ENCODE data around the gene INTS15.
A peak's percentile ranks its signal among the peaks of the same experiment; 100 is the strongest.

INTS15 gene

DNA sequence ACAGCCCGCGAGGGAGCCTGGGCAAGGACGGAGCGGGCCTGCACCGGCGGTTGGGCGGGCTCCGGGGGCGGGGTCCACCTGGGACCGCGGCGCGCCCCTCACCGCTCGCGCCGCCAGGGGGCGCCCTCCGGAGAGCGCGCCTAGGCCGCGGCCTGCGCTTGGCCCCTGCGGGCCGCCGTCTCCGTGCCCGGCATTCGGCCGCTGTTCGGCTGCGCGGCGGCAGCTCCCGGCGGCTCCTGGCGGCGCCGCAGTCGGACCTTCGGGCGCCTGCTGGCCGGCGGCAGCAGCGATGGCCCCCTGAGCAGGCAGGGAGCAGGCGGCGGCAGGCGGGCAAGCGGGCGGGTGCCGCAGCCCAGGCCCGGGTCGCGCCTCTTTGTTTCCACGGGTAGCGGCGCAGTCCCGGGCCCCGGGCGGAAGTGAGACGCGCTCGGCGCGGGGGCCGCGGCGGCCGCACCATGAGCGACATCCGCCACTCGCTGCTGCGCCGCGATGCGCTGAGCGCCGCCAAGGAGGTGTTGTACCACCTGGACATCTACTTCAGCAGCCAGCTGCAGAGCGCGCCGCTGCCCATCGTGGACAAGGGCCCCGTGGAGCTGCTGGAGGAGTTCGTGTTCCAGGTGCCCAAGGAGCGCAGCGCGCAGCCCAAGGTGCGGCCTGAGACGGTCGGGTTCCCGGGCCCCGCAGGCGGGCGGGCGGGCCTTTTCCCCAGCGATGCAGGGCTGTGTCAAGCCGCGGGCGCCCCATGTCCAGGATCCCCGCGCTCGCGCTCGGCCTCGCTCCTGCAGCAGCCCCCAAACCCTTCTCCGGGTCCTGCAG lies at the start of gene INTS15:
INTS15 (plus strand) TSS at position 193 of the 816 bp plus-strand sequence; CDS start at position 456, 263 bp downstream.
- Histone ChIP-seq H3K4me1 (peaks cover 0 to 20% (median 7%) of the 10 kb centered on the region in 4 donors), H3K27me3 (no peaks in the 10 kb centered on the region), H3K9me3 (no peaks in the 10 kb centered on the region), H3K27ac (peak within 1 kb of the TSS; percentile 75 to 86), H3K4me3 (peak within 1 kb of the TSS; percentile 75 to 91), H3K36me3 (peaks cover 23 to 63% (median 31%) of the 10 kb centered on the region in 3 donors)
- peak; percentile 51 to 83 for DNase-seq
- TF ChIP-seq, protein P1, sequence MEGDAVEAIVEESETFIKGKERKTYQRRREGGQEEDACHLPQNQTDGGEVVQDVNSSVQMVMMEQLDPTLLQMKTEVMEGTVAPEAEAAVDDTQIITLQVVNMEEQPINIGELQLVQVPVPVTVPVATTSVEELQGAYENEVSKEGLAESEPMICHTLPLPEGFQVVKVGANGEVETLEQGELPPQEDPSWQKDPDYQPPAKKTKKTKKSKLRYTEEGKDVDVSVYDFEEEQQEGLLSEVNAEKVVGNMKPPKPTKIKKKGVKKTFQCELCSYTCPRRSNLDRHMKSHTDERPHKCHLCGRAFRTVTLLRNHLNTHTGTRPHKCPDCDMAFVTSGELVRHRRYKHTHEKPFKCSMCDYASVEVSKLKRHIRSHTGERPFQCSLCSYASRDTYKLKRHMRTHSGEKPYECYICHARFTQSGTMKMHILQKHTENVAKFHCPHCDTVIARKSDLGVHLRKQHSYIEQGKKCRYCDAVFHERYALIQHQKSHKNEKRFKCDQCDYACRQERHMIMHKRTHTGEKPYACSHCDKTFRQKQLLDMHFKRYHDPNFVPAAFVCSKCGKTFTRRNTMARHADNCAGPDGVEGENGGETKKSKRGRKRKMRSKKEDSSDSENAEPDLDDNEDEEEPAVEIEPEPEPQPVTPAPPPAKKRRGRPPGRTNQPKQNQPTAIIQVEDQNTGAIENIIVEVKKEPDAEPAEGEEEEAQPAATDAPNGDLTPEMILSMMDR (IDR thresholded peaks at IDR 0.05): peak; percentile 61 to 97
- intact Hi-C loops (cut with DNase I; ENCODE audit: low total_unique reads): no loop called here

DNA sequence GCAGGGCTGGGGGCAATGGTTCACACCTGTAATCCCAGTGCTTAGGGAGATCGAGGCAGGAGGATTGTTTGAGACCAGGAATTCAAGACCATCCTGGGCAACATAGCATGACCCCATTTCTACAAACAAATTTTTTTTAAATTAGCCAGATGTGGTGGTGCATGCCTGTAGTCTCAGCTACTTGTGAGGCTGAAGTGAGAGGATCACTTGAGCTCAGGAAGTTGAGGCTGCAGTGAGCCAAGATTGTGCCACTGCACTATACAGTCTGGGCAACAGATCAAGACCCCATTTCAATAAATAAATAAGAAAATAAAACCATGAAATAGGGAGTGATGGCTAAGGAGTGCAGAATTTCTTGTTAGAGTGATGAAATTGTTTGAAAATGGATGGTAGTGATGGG lies 47.5 kb upstream of the INTS15 start:
- intact Hi-C loops (cut with DNase I; ENCODE audit: low total_unique reads): no loop called here
- no peaks in the 10 kb centered on the region for H3K9me3 ChIP-seq
- no peak for DNase-seq
- H3K4me1 ChIP-seq: no peaks in the 10 kb centered on the region
- TF ChIP-seq, protein P1 (IDR thresholded peaks at IDR 0.05): no peak
- H3K4me3 ChIP-seq: no peak overlapping the region
- H3K36me3 ChIP-seq: no peaks in the 10 kb centered on the region
- H3K27me3 ChIP-seq: peaks cover 0 to 44% of the 10 kb centered on the region in 2 donors
- H3K27ac ChIP-seq: no peak overlapping the region

DNA sequence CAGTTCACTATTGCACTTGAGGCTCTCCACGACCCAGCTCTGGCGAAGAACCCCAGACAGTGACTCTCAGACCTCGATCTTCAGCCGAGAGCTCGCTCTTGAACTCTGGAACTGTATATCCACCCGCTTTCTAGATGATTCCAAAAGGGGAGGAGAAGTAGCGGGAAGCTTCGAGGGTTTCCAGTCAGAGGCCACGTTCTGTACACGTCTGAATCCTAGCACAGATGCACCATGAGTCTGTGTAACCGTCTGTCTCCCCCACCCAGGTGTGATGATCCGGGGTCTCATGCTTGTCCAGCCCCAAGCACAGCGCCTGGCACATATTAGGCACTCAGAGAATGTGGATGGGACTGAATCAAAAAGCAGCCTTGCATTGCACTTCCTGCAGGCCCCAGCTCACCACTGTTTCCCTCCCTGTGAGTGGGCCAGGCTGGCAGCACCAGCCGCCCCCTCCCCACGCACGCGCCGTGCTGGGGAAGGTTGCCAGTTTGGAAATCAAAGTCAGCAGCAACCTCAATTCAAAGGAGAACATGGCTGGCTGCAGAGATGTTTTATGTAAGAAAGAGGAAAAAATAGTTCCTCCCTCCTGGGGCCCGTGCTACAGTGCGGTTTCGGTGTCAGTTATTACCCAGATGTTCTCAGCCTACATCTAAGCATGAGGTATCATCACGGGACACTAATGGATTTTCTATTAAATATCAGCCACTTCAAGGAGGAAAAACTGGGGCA lies 44.3 kb upstream of the INTS15 start:
- TF ChIP-seq, protein P1 (IDR thresholded peaks at IDR 0.05): no peak
- peaks cover 0 to 17% of the 10 kb centered on the region in 2 donors for H3K27me3 ChIP-seq
- no peaks in the 10 kb centered on the region for H3K9me3 ChIP-seq
- no peak for DNase-seq
- H3K4me1 ChIP-seq: no peaks in the 10 kb centered on the region
- intact Hi-C loops (cut with DNase I; ENCODE audit: low total_unique reads): no loop called here
- no peak overlapping the region for H3K27ac ChIP-seq
- H3K36me3 ChIP-seq: no peaks in the 10 kb centered on the region
- no peak overlapping the region for H3K4me3 ChIP-seq

DNA sequence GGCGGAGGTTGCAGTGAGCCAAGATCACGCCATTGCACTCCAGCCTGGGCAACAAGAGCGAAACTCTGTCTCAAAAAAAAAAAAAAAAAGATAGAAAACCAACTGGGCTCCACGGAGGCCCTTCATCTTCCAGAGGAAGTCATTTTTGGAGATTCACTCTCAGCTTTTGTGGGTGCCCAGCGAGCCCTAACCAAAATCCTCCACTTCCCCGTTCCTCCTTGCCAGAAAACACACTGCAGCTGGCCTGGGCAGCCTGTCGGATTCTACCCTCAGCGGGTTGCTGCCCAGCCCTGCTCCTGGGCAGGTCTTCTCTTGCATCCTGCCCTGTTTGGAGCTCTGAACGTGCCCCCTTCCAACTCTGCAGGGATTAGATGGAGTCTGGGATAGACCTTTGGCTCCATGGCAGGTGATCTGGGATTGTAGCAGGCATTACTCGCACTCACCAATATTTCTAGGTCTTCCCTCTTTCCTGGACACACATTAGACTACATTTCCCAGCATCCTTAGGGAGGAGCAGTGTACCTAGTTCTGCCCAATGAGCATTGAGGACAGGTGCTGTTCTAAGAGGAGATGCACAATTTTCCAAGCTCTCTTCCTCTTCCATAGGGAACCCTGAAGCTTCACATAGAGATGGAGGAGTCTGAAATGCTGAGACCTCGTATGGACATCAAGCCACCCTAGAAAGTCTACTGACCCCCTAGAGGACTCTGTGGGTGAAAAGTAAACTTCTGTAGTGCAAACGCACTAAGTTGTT lies 43.1 kb upstream of the INTS15 start:
- H3K36me3 ChIP-seq: no peaks in the 10 kb centered on the region
- H3K27me3 ChIP-seq: peaks cover 0 to 6% of the 10 kb centered on the region in 2 donors
- H3K4me1 ChIP-seq: no peaks in the 10 kb centered on the region
- DNase-seq: no peak
- no peak overlapping the region for H3K27ac ChIP-seq
- intact Hi-C loops (cut with DNase I; ENCODE audit: low total_unique reads): no loop called here
- TF ChIP-seq, protein P1 (IDR thresholded peaks at IDR 0.05): no peak
- no peak overlapping the region for H3K4me3 ChIP-seq
- H3K9me3 ChIP-seq: no peaks in the 10 kb centered on the region

DNA sequence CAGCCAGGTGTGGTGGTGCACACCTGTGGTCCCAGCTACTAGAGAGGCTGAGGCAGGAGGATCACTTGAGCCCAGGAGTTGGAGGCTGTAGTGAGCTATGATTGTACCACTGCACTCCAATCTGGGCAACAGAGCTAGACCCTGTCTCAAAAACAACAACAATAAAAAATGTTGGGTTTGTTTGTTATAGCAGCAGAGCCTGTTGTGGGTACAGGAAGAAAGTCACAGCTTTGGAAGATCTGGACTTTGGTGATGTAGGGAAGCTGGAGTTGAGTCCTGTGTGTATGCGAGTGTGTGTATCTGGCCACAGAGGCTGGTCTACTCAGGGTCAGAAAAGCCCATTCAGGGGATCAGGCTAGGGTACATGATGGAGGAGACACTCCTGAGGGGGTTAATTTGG lies 42.4 kb upstream of the INTS15 start:
- intact Hi-C loops (cut with DNase I; ENCODE audit: low total_unique reads): no loop called here
- Histone ChIP-seq H3K27ac (no peak overlapping the region), H3K4me3 (no peak overlapping the region), H3K27me3 (peaks cover 0 to 5% of the 10 kb centered on the region in 2 donors), H3K9me3 (no peaks in the 10 kb centered on the region), H3K4me1 (no peaks in the 10 kb centered on the region), H3K36me3 (no peaks in the 10 kb centered on the region)
- no peak for DNase-seq
- TF ChIP-seq, protein P1 (IDR thresholded peaks at IDR 0.05): no peak
